ENCODE measurements around the gene PGLYRP3.
"Not testable (repeated sequence)": the region's sequence is repeated elsewhere in the genome, so short reads cannot be mapped to it uniquely, and the experiment has no call there.

The PGLYRP3 gene

GRCh38 chr1:153348511-153349362 is 36.0 kb upstream of the PGLYRP3 start, which contains the start of gene PGLYRP4:
Gene PGLYRP4, minus strand, starts transcription at chr1:153348841. Its CDS starts 909 bp downstream, at chr1:153347932.
- no peak for DNase-seq

GRCh38 chr1:153347856-153348255 is 35.1 kb upstream of the PGLYRP3 start:
- no peak for DNase-seq

DNA sequence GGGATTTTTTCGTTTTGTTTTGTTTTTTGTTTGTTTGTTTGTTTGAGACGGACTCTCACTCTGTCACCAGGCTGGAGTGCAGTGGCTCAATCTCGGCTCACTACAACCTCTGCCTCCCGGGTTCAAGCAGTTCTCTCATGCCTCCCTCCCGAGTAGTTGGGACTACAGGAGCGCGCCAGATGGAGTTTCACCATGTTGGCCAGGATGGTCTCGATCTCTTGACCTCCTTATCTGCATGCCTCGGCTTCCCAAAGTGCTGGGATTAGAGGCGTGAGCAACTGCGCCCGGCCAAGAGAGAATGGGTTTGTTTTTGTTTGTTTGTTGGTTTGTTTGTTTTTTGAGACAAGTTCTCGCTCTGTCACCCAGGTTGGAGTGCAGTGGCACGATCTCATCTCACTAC is 34.3 kb upstream of the PGLYRP3 start:
- not testable (repeated sequence) for DNase-seq

DNA sequence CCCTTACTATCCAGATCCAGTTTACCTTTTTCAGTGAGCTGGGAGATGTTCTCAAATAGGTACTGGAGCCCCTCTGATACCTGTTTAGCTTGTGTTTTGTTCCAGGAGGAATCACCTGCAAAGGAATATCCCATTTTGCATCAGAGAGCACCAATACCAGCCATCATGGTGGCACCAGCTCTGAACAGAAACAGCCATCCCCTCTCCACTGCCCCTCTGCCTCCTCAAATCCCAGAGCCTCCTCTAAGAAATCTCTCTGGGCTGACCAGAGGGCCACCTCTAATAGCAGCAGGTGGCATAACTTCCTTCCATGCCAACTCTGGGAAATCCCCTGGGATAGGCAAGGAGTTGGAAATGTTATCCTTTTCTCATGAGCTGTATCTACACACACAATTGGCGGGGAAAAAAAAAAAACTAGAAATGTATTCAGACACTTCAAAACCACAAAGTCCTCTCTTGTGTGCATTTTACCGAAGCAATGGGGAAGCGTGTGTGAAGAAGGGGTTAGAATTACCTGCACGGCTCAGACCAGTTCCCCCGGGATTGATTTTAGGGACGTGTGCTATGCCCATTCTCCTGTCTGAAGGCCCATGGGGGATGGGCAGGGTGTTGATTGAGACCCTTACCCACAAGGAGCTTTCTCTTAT is 33.4 kb upstream of the PGLYRP3 start:
- no peak for DNase-seq

DNA sequence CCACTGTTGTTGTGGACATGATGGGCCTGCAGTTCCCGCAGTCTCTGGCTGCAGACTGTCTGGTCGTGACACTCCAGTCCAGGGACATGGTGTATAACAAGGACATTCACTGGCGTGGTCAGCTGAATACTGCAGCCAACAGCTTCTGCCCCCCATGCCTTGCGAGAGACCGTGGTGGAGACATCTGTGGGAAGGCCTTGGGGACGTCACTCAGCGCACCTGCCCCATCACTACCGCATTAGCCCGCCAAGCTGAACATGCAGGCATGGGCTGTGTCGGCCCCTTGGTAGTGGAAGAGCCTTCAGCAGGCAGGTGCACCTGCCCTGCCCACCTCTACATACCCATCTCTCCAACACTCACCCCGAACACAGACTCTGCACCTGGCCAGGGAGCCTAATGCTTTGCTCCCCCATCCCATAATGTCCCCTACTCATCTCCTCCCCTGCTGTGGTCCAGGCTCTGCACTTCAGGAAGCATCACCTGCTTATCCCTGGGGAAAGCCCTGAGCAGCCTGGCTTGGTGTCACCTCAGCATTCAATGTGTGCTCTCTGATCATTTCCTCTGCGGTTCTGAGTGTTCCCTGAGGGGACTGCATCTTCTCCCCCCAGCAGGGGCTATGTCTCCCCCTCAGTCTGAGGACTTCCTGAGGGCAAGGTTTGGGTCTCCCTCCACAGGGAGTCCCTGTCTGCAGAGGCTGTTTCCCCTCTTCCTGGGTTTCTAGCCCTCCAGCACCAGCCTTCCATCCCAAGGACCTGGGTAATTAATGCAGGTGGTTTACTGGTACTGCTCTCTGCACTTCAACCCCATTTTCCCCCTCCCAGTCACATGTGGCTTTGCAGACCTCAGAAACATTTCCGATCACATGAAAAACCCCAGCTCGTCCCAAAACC is 32.7 kb upstream of the PGLYRP3 start:
- DNase-seq, result no peak

- no peak for DNase-seq
These were observed 31.9 kb upstream of the PGLYRP3 start for GRCh38 chr1:153344718-153345025.

DNA sequence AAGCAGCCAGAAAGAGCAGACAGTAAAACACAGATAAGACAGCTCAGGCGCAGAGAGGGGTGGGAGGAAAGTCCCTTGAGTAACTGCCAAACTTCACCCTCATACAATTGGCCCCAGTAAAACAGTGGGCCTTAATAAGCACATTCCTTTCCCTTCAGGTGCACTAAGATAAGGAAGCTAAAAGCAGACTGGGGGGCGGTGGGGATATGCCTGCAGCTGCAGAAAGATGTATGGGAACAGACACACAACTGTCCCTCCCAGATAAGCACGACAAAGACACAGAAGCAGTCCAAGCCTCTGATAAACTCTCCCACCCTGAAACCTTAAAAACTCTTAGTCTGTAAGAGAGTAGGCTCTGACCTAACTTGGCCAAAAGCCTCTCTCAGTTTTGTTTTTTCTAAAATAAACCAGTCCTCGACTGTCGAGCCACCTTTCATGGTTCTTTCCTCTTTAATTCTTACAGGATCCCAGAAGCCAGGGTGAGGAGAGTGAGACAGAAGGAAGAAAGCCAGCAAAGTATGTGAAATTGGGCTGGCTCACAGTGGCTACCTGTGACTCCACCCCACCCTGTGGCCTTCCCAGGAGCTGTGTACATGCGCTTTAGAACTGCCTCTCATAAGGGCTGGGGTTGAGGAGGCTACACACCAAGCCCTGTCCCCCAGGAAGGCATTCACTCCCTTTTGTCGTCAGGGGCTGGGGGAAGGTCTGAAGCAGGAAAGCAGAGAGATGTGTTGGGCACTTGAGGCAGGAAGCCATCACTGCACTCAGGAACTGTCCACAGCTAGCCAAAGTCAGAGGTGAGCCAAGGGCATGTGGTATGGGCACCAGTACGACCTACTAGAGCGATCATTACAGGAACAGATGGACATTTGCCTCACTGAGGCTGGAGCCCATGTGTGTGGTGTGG is 31.3 kb upstream of the PGLYRP3 start:
- no peak for DNase-seq

GRCh38 chr1:153343040-153343681 is 30.4 kb upstream of the PGLYRP3 start:
- DNase-seq, result no peak

- DNase-seq, result no peak
These were observed 29.4 kb upstream of the PGLYRP3 start for GRCh38 chr1:153342178-153342577.

- DNase-seq, result no peak
These were observed 28.7 kb upstream of the PGLYRP3 start for GRCh38 chr1:153341431-153341934.

- DNase-seq, result no peak
These were observed 27.6 kb upstream of the PGLYRP3 start for GRCh38 chr1:153340356-153340755.

DNA sequence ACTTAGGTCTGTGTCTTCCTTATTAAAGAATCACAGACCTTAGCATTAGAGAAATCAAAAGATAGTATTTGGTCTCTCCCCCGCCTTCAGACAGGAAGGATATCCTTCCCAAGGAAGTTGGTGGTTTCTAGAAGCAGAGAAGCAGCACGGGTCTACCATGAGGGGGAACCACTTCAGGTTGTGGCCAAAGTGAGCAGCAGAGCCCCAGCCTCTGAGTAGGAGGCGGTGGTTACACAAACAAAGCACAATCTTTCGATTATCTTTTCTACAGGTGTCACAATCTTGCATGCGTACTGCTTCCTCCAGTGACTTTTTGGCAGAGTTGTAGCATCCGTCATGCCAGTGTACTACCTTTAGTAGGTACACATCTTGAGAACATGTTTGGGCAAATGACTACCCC is 27.1 kb upstream of the PGLYRP3 start:
- DNase-seq, result no peak

DNA sequence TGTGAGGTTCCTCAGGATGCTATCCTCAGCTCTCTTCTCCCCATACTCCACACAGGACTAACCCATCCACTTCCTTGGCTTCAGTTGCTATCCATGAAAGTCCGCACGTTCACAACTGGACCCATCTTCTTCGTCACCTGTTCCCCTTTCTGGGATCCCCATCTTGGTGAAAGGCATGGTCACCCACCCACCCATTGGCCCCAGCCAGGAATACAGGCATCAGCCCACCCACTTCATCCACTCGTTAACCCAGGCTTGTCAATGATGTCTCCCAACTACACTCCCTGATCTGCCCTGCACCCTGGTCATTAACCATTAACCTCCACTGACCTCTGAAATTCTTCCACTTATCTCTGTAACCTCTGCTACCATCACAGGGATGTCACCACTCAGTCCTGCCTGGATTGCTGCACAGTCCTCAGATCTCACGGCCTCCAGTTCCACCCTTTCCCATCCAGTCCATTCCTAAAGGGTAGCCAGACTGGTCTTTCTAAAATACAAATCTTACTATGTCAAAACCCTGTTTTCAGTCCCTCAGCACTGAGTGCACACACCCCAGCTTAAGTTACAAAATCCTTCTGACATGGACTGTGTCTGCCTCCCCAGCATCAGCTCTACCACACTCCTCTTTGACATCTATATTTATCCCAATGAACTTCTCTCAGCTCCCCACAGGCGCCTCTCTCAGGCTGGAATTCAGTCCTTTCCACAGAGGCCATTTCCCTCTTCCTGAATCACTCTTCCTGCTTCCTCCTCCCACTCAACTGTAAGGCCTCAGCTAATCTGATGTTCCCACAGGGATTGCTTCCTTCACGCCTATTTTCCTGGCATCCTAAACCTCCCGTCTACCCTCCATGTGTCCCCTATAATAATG is 25.5 kb upstream of the PGLYRP3 start:
- DNase-seq, result no peak

GRCh38 chr1:153336650-153337049 is 23.9 kb upstream of the PGLYRP3 start:
- DNase-seq, result no peak

GRCh38 chr1:153333902-153334301 is 21.1 kb upstream of the PGLYRP3 start:
- DNase-seq, result no peak

DNA sequence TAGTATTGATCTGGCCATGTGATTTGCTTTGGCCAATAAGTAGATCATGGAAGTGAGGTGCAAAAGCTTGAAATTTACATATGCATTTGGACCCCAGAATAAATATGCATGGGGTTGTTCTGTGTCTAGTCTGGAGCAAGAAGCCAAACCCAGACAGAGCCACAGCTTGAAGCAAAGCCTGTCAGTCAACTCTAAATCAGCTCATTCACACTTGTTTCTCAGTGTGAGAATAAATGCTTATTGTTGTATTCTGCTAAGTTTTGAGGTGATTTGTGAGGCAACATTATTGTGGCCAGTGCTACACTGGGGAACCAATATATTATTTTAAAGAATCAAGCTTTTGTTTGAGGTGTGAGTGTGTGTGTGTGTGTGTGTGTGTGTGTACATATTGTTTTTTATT is 12.2 kb upstream of the PGLYRP3 start:
- no peak for DNase-seq

GRCh38 chr1:153322568-153322967 is 9.8 kb upstream of the PGLYRP3 start:
- DNase-seq, result no peak

DNA sequence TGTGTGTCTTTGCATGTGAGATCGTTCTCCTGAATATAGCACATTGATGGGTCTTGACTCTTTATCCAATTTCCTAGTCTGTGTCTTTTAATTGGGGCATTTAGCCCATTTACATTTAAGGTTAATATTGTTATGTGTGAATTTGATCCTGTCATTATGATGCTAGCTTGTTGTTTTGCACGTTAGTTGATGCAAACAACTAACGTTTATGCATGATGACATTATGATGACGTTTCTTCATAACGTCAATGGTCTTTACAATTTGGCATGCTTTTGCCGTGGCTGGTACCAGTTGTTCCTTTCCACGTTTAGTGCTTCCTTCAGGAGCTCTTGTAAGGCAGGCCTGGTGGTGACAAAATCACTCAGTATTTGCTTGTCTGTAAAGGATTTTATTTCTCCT is 5.4 kb upstream of the PGLYRP3 start:
- DNase-seq, result not testable (repeated sequence)

GRCh38 chr1:153316013-153316412 is 3.3 kb upstream of the PGLYRP3 start:
- DNase-seq, result not testable (repeated sequence)

GRCh38 chr1:153314388-153314787 is 1.6 kb upstream of the PGLYRP3 start:
- not testable (repeated sequence) for DNase-seq

GRCh38 chr1:153313288-153313687 is 536 bp upstream of the PGLYRP3 start:
- no peak for DNase-seq
